DOHH2 (cell line): ENCODE measurements around the gene MRPL48.

Source experiments
- H3F3A ChIP-seq: fragments of 200-600 bp; sonication (generic), shearing (Covaris generic); 2 replicates; pipeline ENCODE4 v1.6.0; 2016; ENCODE audit warnings: antibody characterized with exemption, mild to moderate bottlenecking; ENCODE audit not compliant: control insufficient read depth, insufficient read depth
- H3K27ac ChIP-seq: fragments of 200-600 bp; sonication (generic); 2 replicates; pipeline ENCODE4 v1.5.1; 2014; ENCODE audit warnings: low read depth, mild to moderate bottlenecking, low read length, moderate library complexity
- H3K27me3 ChIP-seq: fragments of 200-600 bp; sonication (generic); 2 replicates; pipeline ENCODE4 v1.6.1; 2014; ENCODE audit warnings: mild to moderate bottlenecking, low read length, mixed read lengths; ENCODE audit not compliant: control insufficient read depth
- H3K36me3 ChIP-seq: fragments of 200-600 bp; sonication (generic); 2 replicates; pipeline ENCODE4 v1.6.1; 2014; ENCODE audit warnings: mild to moderate bottlenecking, low read length, moderate library complexity, mixed read lengths; ENCODE audit not compliant: control insufficient read depth
- H3K4me1 ChIP-seq: fragments of 200-600 bp; sonication (generic); 2 replicates; pipeline ENCODE4 v1.6.1; 2014; ENCODE audit warnings: mild to moderate bottlenecking, low read length, mixed read lengths; ENCODE audit not compliant: control insufficient read depth
- H3K4me2 ChIP-seq: fragments of 200-600 bp; sonication (generic); 2 replicates; pipeline ENCODE4 v1.6.0; 2014; ENCODE audit warnings: mild to moderate bottlenecking, low read length, moderate library complexity
- H3K4me3 ChIP-seq: fragments of 200-600 bp; sonication (generic); 2 replicates; pipeline ENCODE4 v1.5.1; 2014; ENCODE audit warnings: mild to moderate bottlenecking, low read length, mixed read lengths
- H3K79me2 ChIP-seq: fragments of 200-600 bp; sonication (generic); 2 replicates; pipeline ENCODE4 v1.6.1; 2014; ENCODE audit warnings: mild to moderate bottlenecking, low read length, mixed read lengths; ENCODE audit not compliant: control insufficient read depth
- H3K9me2 ChIP-seq: fragments of 200-600 bp; sonication (generic); replicated peaks from 2 replicates; pipeline ENCODE4 v1.6.1; 2014; ENCODE audit warnings: mild to moderate bottlenecking, low read length, mixed read lengths; ENCODE audit not compliant: control insufficient read depth
- H3K9me3 ChIP-seq: fragments of 200-600 bp; sonication (generic); 2 replicates; pipeline ENCODE4 v1.6.1; 2014; ENCODE audit warnings: antibody characterized with exemption, low read length, mixed read lengths; ENCODE audit not compliant: control insufficient read depth, insufficient read depth
- H4K20me1 ChIP-seq: fragments of 200-600 bp; sonication (generic); 2 replicates; pipeline ENCODE4 v1.6.0; 2014; ENCODE audit warnings: low read depth, mild to moderate bottlenecking, antibody characterized with exemption, low read length, moderate library complexity; ENCODE audit not compliant: control insufficient read depth, insufficient read depth
- EZH2phosphoT487 ChIP-seq: fragments of 200-600 bp; sonication (generic); IDR thresholded peaks from 2 replicates; pipeline ENCODE4 v1.6.1; 2017; ENCODE audit warnings: borderline replicate concordance, mild to moderate bottlenecking, antibody characterized with exemption, low read length, moderate library complexity, mixed read lengths
- TF ChIP-seq, protein P1 (sequence below): fragments of 200-600 bp; sonication (generic); IDR thresholded peaks from one replicate; pipeline ENCODE4 v1.5.1; 2014; ENCODE audit warnings: antibody characterized with exemption, mild to moderate bottlenecking, low read depth, low read length; ENCODE audit not compliant: poor library complexity, severe bottlenecking

The MRPL48 gene

DNA sequence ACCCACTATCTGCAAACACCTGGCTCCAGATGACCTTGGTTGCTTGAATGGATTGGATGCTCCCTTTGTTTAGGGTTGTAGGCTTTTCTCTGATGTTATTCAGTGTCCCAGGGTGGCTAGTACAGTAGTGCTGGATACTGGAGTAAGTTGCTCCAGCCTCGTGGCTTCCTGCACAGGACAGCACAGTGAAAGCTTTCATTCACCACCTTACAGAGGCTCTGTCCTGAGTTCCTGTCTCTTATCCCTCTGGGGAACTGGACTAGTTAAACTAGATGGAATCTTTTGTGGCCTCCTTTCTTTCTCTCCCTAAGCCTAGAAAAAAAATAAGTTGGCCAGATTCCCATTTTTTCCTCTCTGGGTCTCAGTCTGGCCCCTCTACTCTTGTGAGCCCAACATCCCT is 42.6 kb downstream of the MRPL48 start:
- no peak overlapping the region for H3K27ac ChIP-seq
- no peak for TF ChIP-seq EZH2phosphoT487
- TF ChIP-seq, protein P1, sequence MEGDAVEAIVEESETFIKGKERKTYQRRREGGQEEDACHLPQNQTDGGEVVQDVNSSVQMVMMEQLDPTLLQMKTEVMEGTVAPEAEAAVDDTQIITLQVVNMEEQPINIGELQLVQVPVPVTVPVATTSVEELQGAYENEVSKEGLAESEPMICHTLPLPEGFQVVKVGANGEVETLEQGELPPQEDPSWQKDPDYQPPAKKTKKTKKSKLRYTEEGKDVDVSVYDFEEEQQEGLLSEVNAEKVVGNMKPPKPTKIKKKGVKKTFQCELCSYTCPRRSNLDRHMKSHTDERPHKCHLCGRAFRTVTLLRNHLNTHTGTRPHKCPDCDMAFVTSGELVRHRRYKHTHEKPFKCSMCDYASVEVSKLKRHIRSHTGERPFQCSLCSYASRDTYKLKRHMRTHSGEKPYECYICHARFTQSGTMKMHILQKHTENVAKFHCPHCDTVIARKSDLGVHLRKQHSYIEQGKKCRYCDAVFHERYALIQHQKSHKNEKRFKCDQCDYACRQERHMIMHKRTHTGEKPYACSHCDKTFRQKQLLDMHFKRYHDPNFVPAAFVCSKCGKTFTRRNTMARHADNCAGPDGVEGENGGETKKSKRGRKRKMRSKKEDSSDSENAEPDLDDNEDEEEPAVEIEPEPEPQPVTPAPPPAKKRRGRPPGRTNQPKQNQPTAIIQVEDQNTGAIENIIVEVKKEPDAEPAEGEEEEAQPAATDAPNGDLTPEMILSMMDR, result no peak
- no peak overlapping the region for H3K4me3 ChIP-seq
- H3K4me2 ChIP-seq, result no peak overlapping the region
- H3K79me2 ChIP-seq, result no peaks in the 10 kb centered on the region
- H3K36me3 ChIP-seq, result peaks cover 34% of the 10 kb centered on the region
- no peaks in the 10 kb centered on the region for H3K4me1 ChIP-seq
- H3K9me2 ChIP-seq, result no peaks in the 10 kb centered on the region
- no peaks in the 10 kb centered on the region for H3K27me3 ChIP-seq
- H4K20me1 ChIP-seq, result no peaks in the 10 kb centered on the region
- no peaks in the 10 kb centered on the region for H3K9me3 ChIP-seq
- H3F3A ChIP-seq, result no peaks in the 10 kb centered on the region

DNA sequence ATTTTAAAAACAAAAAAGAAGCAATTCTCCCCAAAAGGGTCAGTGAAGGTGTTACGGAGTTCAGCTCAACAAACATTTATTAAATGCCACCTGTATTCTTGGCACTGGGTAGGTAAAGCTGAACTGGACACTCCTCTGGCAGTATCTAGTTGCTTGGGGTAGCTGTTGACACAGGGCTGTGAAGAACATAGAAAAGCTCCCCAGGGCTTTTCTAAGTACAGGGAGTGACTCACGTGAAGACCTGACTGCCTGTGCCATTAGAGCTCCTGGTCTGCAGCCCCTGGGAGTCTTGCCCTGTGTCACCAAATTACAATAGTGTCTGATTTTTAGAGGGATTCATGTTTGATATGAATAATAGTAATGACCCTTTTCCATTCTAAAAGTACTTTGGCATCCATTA is 45.4 kb downstream of the MRPL48 start:
- Histone ChIP-seq H4K20me1 (no peaks in the 10 kb centered on the region), H3K36me3 (peaks cover 21% of the 10 kb centered on the region), H3K4me2 (no peak overlapping the region), H3K79me2 (no peaks in the 10 kb centered on the region), H3F3A (no peaks in the 10 kb centered on the region), H3K27me3 (no peaks in the 10 kb centered on the region), H3K27ac (no peak overlapping the region), H3K4me3 (no peak overlapping the region), H3K4me1 (no peaks in the 10 kb centered on the region), H3K9me2 (no peaks in the 10 kb centered on the region), H3K9me3 (no peaks in the 10 kb centered on the region)
- TF ChIP-seq EZH2phosphoT487, result no peak
- TF ChIP-seq, protein P1, result no peak

GRCh38 chr11:73838443-73839122 is 50.9 kb downstream of the MRPL48 start:
- no peaks in the 10 kb centered on the region for H3K27me3 ChIP-seq
- H3F3A ChIP-seq, result no peaks in the 10 kb centered on the region
- H3K4me2 ChIP-seq, result no peak overlapping the region

More at GRCh38 chr11:73838443-73839122, 50.9 kb downstream of the MRPL48 start:
- no peaks in the 10 kb centered on the region for H3K9me2 ChIP-seq
- no peaks in the 10 kb centered on the region for H4K20me1 ChIP-seq
- no peaks in the 10 kb centered on the region for H3K79me2 ChIP-seq
- no peak overlapping the region for H3K27ac ChIP-seq
- H3K9me3 ChIP-seq, result no peaks in the 10 kb centered on the region
- no peak overlapping the region for H3K4me3 ChIP-seq
- H3K4me1 ChIP-seq, result no peaks in the 10 kb centered on the region
- H3K36me3 ChIP-seq, result peaks cover 11% of the 10 kb centered on the region
- TF ChIP-seq, protein P1, result no peak
- no peak for TF ChIP-seq EZH2phosphoT487
